H9 (cell line): ENCODE measurements around the gene OR12D1. TPM values are rescaled to one million over a fixed set of nuclear protein-coding genes. Genes with fewer than 3 reads are reported as not detected.

Source experiments
- DNase-seq: peaks from one replicate; pipeline ENCODE4 v3.0.0-alpha.2; 2017
- H2AFZ ChIP-seq: one replicate; pipeline ENCODE4 v1.6.1; 2013; ENCODE audit warnings: mild to moderate bottlenecking, low read length, control low read depth, moderate library complexity
- H2AK5ac ChIP-seq: 2 replicates; pipeline ENCODE4 v1.6.1; 2013; ENCODE audit warnings: low read length, control low read depth, mixed read lengths; ENCODE audit not compliant: insufficient read length
- H2BK120ac ChIP-seq: one replicate; pipeline ENCODE4 v1.6.1; 2013; ENCODE audit warnings: low read depth, mild to moderate bottlenecking, low read length, control low read depth, inconsistent platforms; ENCODE audit not compliant: poor library complexity, severe bottlenecking
- H2BK12ac ChIP-seq: 2 replicates; pipeline ENCODE4 v1.6.1; 2013; ENCODE audit warnings: low read length, control low read depth, mixed read lengths, low read depth; ENCODE audit not compliant: insufficient read length
- H2BK15ac ChIP-seq: 2 replicates; pipeline ENCODE4 v1.6.1; 2013; ENCODE audit warnings: low read depth, low read length, control low read depth
- H2BK20ac ChIP-seq: one replicate; pipeline ENCODE4 v1.6.1; 2013; ENCODE audit warnings: low read depth, mild to moderate bottlenecking, low read length, control low read depth, inconsistent platforms; ENCODE audit not compliant: poor library complexity, severe bottlenecking
- H2BK5ac ChIP-seq: 2 replicates; pipeline ENCODE4 v1.6.1; 2013; ENCODE audit warnings: low read length, control low read depth, mixed read lengths; ENCODE audit not compliant: insufficient read length
- H3K14ac ChIP-seq: 2 replicates; pipeline ENCODE4 v1.6.1; 2013; ENCODE audit warnings: low read length, control low read depth; ENCODE audit not compliant: insufficient read depth
- H3K18ac ChIP-seq: 2 replicates; pipeline ENCODE4 v1.6.1; 2013; ENCODE audit warnings: low read depth, mild to moderate bottlenecking, mixed read lengths, low read length, control low read depth; ENCODE audit not compliant: insufficient read length
- H3K23ac ChIP-seq: 2 replicates; pipeline ENCODE4 v1.6.1; 2013; ENCODE audit warnings: low read length, control low read depth, mixed read lengths, low read depth; ENCODE audit not compliant: insufficient read length
- H3K23me2 ChIP-seq: 2 replicates; pipeline ENCODE4 v1.6.1; 2013; ENCODE audit warnings: low read depth, mild to moderate bottlenecking, mixed read lengths, low read length, control low read depth; ENCODE audit not compliant: insufficient read length, poor library complexity, severe bottlenecking
- H3K27ac ChIP-seq: 2 replicates; pipeline ENCODE4 v1.5.1; 2013; ENCODE audit warnings: low read length, control low read depth, mixed read lengths, low read depth; ENCODE audit not compliant: insufficient read length
- H3K27me3 ChIP-seq: 2 replicates; pipeline ENCODE4 v1.6.1; 2013; ENCODE audit warnings: low read length, control low read depth, inconsistent platforms; ENCODE audit not compliant: insufficient read depth
- H3K4ac ChIP-seq: 2 replicates; pipeline ENCODE4 v1.6.1; 2013; ENCODE audit warnings: low read depth, mild to moderate bottlenecking, control low read depth, inconsistent platforms, low read length, moderate library complexity
- H3K4me1 ChIP-seq: 2 replicates; pipeline ENCODE4 v1.6.1; 2013; ENCODE audit warnings: low read length, control low read depth, inconsistent platforms; ENCODE audit not compliant: insufficient read depth
- H3K4me2 ChIP-seq: 2 replicates; pipeline ENCODE4 v1.6.1; 2013; ENCODE audit warnings: low read length, control low read depth, mixed read lengths; ENCODE audit not compliant: insufficient read length, insufficient read depth
- H3K56ac ChIP-seq: 2 replicates; pipeline ENCODE4 v1.6.1; 2013; ENCODE audit warnings: low read depth, mild to moderate bottlenecking, mixed read lengths, low read length, control low read depth; ENCODE audit not compliant: insufficient read length
- H3K79me1 ChIP-seq: 2 replicates; pipeline ENCODE4 v1.6.1; 2013; ENCODE audit warnings: low read depth, mild to moderate bottlenecking, moderate library complexity, low read length, control low read depth, inconsistent platforms; ENCODE audit not compliant: insufficient read depth, poor library complexity, severe bottlenecking
- H3K79me2 ChIP-seq: 2 replicates; pipeline ENCODE4 v1.6.1; 2013; ENCODE audit warnings: low read length, control low read depth, inconsistent platforms; ENCODE audit not compliant: insufficient read depth
- H3K9ac ChIP-seq: 2 replicates; pipeline ENCODE4 v1.6.1; 2013; ENCODE audit warnings: low read length, control low read depth, mixed read lengths; ENCODE audit not compliant: insufficient read length; ENCODE audit errors: extremely low read depth
- H3K9me3 ChIP-seq: one replicate; pipeline ENCODE4 v1.6.1; 2013; ENCODE audit warnings: low read depth, low read length, inconsistent platforms; ENCODE audit not compliant: control insufficient read depth
- H3T11ph ChIP-seq: one replicate; pipeline ENCODE4 v1.6.1; 2013; ENCODE audit warnings: mild to moderate bottlenecking, low read length, control low read depth, inconsistent platforms
- H4K20me1 ChIP-seq: one replicate; pipeline ENCODE4 v1.6.1; 2013; ENCODE audit not compliant: control insufficient read depth, insufficient read length, insufficient read depth
- H4K5ac ChIP-seq: 2 replicates; pipeline ENCODE4 v1.6.1; 2013; ENCODE audit warnings: low read depth, mild to moderate bottlenecking, mixed read lengths, low read length, control low read depth; ENCODE audit not compliant: insufficient read length
- H4K8ac ChIP-seq: replicated peaks from 2 replicates; pipeline ENCODE4 v1.6.1; 2013; ENCODE audit warnings: low read length, control low read depth, mixed read lengths, low read depth; ENCODE audit not compliant: insufficient read length
- H4K91ac ChIP-seq: 2 replicates; pipeline ENCODE4 v1.6.1; 2013; ENCODE audit warnings: low read depth, mild to moderate bottlenecking, moderate library complexity, mixed read lengths, low read length, control low read depth; ENCODE audit not compliant: insufficient read length
- H3K27ac Mint-ChIP-seq, 3 experiments: 2 replicates in 2 of 3; 3 replicates in 1 of 3; pipeline ENCODE4 v1.8.0; 2020 to 2021; ENCODE audit warnings: mixed read lengths in 3 of 3, mild to moderate bottlenecking in 1 of 3, moderate library complexity in 1 of 3
- H3K27me3 Mint-ChIP-seq: 2 replicates; pipeline ENCODE4 v1.8.0; 2021; ENCODE audit warnings: low read depth, mild to moderate bottlenecking, moderate library complexity, mixed read lengths
- H3K36me3 Mint-ChIP-seq, 3 experiments: 2 replicates in 2 of 3; 3 replicates in 1 of 3; pipeline ENCODE4 v1.8.0; 2020 to 2021; ENCODE audit warnings: low read depth in 3 of 3, mixed read lengths in 3 of 3; ENCODE audit not compliant: insufficient read depth in 1 of 3
- H3K4me1 Mint-ChIP-seq, 2 experiments: 2 replicates each; pipeline ENCODE4 v1.8.0; 2020; ENCODE audit warnings: mixed read lengths in 2 of 2
- H3K4me3 Mint-ChIP-seq, 2 experiments: 2 replicates in 1 of 2; 3 replicates in 1 of 2; pipeline ENCODE4 v1.8.0; 2020 to 2021; ENCODE audit warnings: mild to moderate bottlenecking in 2 of 2, mixed read lengths in 2 of 2, moderate library complexity in 1 of 2
- H3K9me3 Mint-ChIP-seq, 2 experiments: 2 replicates in 1 of 2; 3 replicates in 1 of 2; pipeline ENCODE4 v1.8.0; 2020; ENCODE audit warnings: mild to moderate bottlenecking in 2 of 2, mixed read lengths in 2 of 2, moderate library complexity in 1 of 2
- CTCF ChIP-seq: fragments of 200-600 bp; sonication (generic); conservative IDR thresholded peaks from 3 replicates; pipeline ENCODE4 v1.8.0; 2021; ENCODE audit warnings: antibody characterized with exemption, mild to moderate bottlenecking
- WGBS: extraction: QIAGEN DNeasy Blood & Tissue Kit; methylation state at CpG from one replicate; pipeline ENCODE4 v1.1.7; 2013; ENCODE audit warnings: missing lambda C conversion rate, low lambda C conversion rate, mixed read lengths; ENCODE audit not compliant: insufficient read length; ENCODE audit errors: extremely low coverage; 5-methylcytosine and 5-hydroxymethylcytosine counted together
- total RNA-seq: library from RNA; stranded (reverse); gene quantifications from 2 replicates; pipeline ENCODE4 v1.2.1, GENCODE V29; 2021

OR12D1 gene
- total RNA-seq, 1 experiment from 2014 or later: not detected

- Histone ChIP-seq H4K91ac (no peak overlapping the region), H2BK5ac (no peak overlapping the region), H3K79me2 (no peaks in the 10 kb centered on the region), H2BK20ac (no peak overlapping the region), H3K23me2 (no peaks in the 10 kb centered on the region), H2BK12ac (no peak overlapping the region), H3K4ac (no peak overlapping the region), H4K20me1 (no peaks in the 10 kb centered on the region), H3K9ac (no peak overlapping the region), H4K5ac (no peak overlapping the region), H3K79me1 (no peaks in the 10 kb centered on the region), H3K27me3 (no peaks in the 10 kb centered on the region), H2BK15ac (no peak overlapping the region), H2BK120ac (no peak overlapping the region), H3K4me1 (peaks cover 3% of the 10 kb centered on the region; the same call in 1 of the 2 replicates), H3T11ph (no peak overlapping the region), H2AK5ac (no peak overlapping the region), H3K27ac (no peak overlapping the region), H2AFZ (no peak overlapping the region), H3K18ac (no peak overlapping the region), H3K14ac (no peak overlapping the region), H3K23ac (no peak overlapping the region), H3K56ac (no peak overlapping the region), H3K9me3 (no peaks in the 10 kb centered on the region), H3K4me2 (no peak overlapping the region), H4K8ac (no peak overlapping the region)
- Mint-ChIP-seq H3K27me3 (no peaks in the 10 kb centered on the region), H3K4me3 (no peak overlapping the region), H3K36me3 (no peaks in the 10 kb centered on the region), H3K27ac (no peak overlapping the region), H3K4me1 (peaks cover 12 to 13% of the 10 kb centered on the region in 2 experiments), H3K9me3 (no peaks in the 10 kb centered on the region; a peak in 2 of 5 replicates)
- DNase-seq: no peak
- no CpG with 5 or more reads among the region's 1 CpG for WGBS
- TF ChIP-seq CTCF: no peak
These were observed 10.3 kb downstream of the OR12D1 start for GRCh38 chr6:29425075-29425474.
